Colonic mucosa (tissue), 4 donors: ENCODE data around the gene METTL25B. TPM values are rescaled to one million over a fixed set of nuclear protein-coding genes. Genes with fewer than 3 reads are reported as not detected.

Experiments used
- DNase-seq: peaks from one replicate; pipeline ENCODE4 v3.0.0-alpha.2; 2020
- H3K27ac ChIP-seq: fragments of 200-600 bp; one replicate; pipeline ENCODE4 v1.8.0; 2021
- H3K27me3 ChIP-seq: fragments of 200-600 bp; one replicate; pipeline ENCODE4 v1.8.0; 2021
- H3K36me3 ChIP-seq: fragments of 200-600 bp; one replicate; pipeline ENCODE4 v1.8.0; 2021
- H3K4me1 ChIP-seq: fragments of 200-600 bp; one replicate; pipeline ENCODE4 v1.8.0; 2021; ENCODE audit warnings: mild to moderate bottlenecking
- H3K4me3 ChIP-seq: fragments of 200-600 bp; one replicate; pipeline ENCODE4 v1.8.0; 2021
- H3K9ac ChIP-seq, 2 donors: one replicate each; pipeline ENCODE4 v1.7.0; 2013; ENCODE audit warnings: control low read depth in 2 of 2, low read depth in 2 of 2, low read length in 2 of 2
- H3K9me3 ChIP-seq: fragments of 200-600 bp; one replicate; pipeline ENCODE4 v1.8.0; 2021
- intact Hi-C: fragments of 100-400 bp; cut with DNase I; formaldehyde crosslinking; loops from one replicate; pipeline ENCODE4 v1.14.1; 2022
- total RNA-seq, 2 donors: library from RNA; stranded (reverse); fragmentation: NEBNext Ultra II Directional in 1 of 2; extraction: Animal tissue kit (Norgen Biotek cat#: 25700) in 1 of 2; gene quantifications; one replicate each; pipeline ENCODE4 v1.2.1, GENCODE V29; 2021
- TF ChIP-seq, protein P1 (sequence below): fragments of 200-600 bp; IDR thresholded peaks from one replicate; pipeline ENCODE4 v1.8.0; 2022; ENCODE audit warnings: antibody characterized with exemption, mild to moderate bottlenecking
- donor health status: healthy.
- donor health status: DM: no; HTN: no; CAD: no.
- donor health status: DM: no; HTN: no; CAD: no.

The METTL25B gene
- total RNA-seq, 2 donors from 2014 or later: 31.3 to 51.9 TPM

DNA sequence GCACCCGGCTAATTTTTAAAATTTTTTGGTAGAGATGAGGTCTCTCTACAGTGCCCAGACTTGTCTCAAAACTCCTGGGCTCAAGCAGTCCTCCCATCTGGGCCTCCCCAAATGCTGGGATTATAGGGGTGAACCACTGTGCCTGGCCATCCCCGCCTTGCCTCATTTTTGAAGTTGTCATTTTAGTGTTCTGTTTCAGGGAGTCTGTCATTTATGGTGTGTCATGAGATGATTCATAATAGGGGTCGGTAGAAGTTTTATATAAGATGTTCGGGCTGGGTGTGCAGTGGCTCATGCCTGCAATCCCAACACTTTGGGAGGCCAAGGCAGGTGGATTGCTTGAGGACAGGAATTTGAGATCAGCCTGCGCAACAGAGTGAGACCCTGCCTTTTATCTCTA lies 47.5 kb downstream of the METTL25B start:
- peaks cover 3% of the 10 kb centered on the region for H3K36me3 ChIP-seq
- H3K9ac ChIP-seq: no peak overlapping the region
- intact Hi-C loops: no loop called here
- no peaks in the 10 kb centered on the region for H3K4me1 ChIP-seq
- H3K9me3 ChIP-seq: no peaks in the 10 kb centered on the region
- DNase-seq: no peak
- H3K27me3 ChIP-seq: no peaks in the 10 kb centered on the region
- no peak overlapping the region for H3K4me3 ChIP-seq
- TF ChIP-seq, protein P1, sequence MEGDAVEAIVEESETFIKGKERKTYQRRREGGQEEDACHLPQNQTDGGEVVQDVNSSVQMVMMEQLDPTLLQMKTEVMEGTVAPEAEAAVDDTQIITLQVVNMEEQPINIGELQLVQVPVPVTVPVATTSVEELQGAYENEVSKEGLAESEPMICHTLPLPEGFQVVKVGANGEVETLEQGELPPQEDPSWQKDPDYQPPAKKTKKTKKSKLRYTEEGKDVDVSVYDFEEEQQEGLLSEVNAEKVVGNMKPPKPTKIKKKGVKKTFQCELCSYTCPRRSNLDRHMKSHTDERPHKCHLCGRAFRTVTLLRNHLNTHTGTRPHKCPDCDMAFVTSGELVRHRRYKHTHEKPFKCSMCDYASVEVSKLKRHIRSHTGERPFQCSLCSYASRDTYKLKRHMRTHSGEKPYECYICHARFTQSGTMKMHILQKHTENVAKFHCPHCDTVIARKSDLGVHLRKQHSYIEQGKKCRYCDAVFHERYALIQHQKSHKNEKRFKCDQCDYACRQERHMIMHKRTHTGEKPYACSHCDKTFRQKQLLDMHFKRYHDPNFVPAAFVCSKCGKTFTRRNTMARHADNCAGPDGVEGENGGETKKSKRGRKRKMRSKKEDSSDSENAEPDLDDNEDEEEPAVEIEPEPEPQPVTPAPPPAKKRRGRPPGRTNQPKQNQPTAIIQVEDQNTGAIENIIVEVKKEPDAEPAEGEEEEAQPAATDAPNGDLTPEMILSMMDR: no peak
- no peak overlapping the region for H3K27ac ChIP-seq

DNA sequence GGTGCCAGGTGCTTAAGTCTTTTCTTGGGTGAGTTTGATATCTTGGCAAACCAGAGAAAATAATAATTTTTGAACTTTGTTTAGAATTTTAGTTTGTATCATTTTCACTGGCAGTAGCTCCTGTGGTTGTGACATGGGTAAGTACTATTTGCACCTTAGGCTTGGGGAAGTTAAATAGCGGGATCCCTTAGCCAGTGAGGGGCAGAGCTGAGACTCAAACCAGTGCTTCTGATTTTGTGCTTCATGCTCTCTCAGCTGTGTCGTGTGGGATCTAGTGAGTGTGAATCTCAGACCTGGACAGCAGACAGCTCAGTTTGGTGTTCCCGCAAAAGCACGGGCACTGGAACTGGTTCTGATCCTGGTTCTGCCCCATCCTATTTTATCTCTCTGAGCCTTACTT lies 48.7 kb downstream of the METTL25B start:
- DNase-seq: no peak
- TF ChIP-seq, protein P1: no peak
- Histone ChIP-seq H3K4me1 (no peaks in the 10 kb centered on the region), H3K36me3 (no peaks in the 10 kb centered on the region), H3K9ac (no peak overlapping the region), H3K9me3 (no peaks in the 10 kb centered on the region), H3K4me3 (no peak overlapping the region), H3K27ac (no peak overlapping the region), H3K27me3 (no peaks in the 10 kb centered on the region)
- intact Hi-C loops: no loop called here

- intact Hi-C loops: no loop called here
- H3K4me1 ChIP-seq: no peaks in the 10 kb centered on the region
Measured at GRCh38 chr1:156777573-156777972, 49.3 kb downstream of the METTL25B start.

GRCh38 chr1:156781585-156782186 lies 53.4 kb downstream of the METTL25B start:
- H3K4me3 ChIP-seq: no peak overlapping the region
- H3K36me3 ChIP-seq: no peaks in the 10 kb centered on the region
- H3K27me3 ChIP-seq: no peaks in the 10 kb centered on the region
- no peak for DNase-seq
- H3K9ac ChIP-seq: no peak overlapping the region
- no peak overlapping the region for H3K27ac ChIP-seq
- H3K4me1 ChIP-seq: no peaks in the 10 kb centered on the region
- no peaks in the 10 kb centered on the region for H3K9me3 ChIP-seq
- TF ChIP-seq, protein P1: no peak
- intact Hi-C loops: no loop called here

More at GRCh38 chr1:156777573-156777972, 49.3 kb downstream of the METTL25B start:
- no peak overlapping the region for H3K9ac ChIP-seq
- no peak overlapping the region for H3K4me3 ChIP-seq
- TF ChIP-seq, protein P1: no peak
- H3K36me3 ChIP-seq: no peaks in the 10 kb centered on the region
- no peaks in the 10 kb centered on the region for H3K27me3 ChIP-seq
- no peaks in the 10 kb centered on the region for H3K9me3 ChIP-seq
- H3K27ac ChIP-seq: no peak overlapping the region
- DNase-seq: no peak

- Histone ChIP-seq H3K9me3 (no peaks in the 10 kb centered on the region), H3K27me3 (no peaks in the 10 kb centered on the region), H3K4me3 (no peak overlapping the region), H3K36me3 (no peaks in the 10 kb centered on the region), H3K4me1 (no peaks in the 10 kb centered on the region), H3K9ac (no peak overlapping the region), H3K27ac (no peak overlapping the region)
- TF ChIP-seq, protein P1: no peak
- intact Hi-C loops: no loop called here
- no peak for DNase-seq
Measured at GRCh38 chr1:156785458-156785857, 57.2 kb downstream of the METTL25B start.

Other genes with a start within 250 kb of the METTL25B start
- gene MEF2D, start 227.7 kb upstream of the METTL25B start, total RNA-seq: 10 to 100 TPM; 32.3 to 49.9 TPM
- 10 to 100 TPM; 13.6 to 57.9 TPM for gene IQGAP3, start 155.9 kb upstream of the METTL25B start, total RNA-seq
- gene TTC24, start 148.7 kb upstream of the METTL25B start, total RNA-seq: not detected
- gene NAXE, start 136.7 kb upstream of the METTL25B start, total RNA-seq: 10 to 100 TPM; 68.4 to 99.8 TPM
- gene GPATCH4, start 127.0 kb upstream of the METTL25B start, total RNA-seq: 10 to 100 TPM; 12.3 to 31.3 TPM
- gene HAPLN2, start 109.1 kb upstream of the METTL25B start, total RNA-seq: under 1 TPM in 1 of 2 donors, not detected in 1; 0.96 TPM
- under 1 TPM in 1 of 2 donors, not detected in 1; 0.37 TPM for gene BCAN, start 86.4 kb upstream of the METTL25B start, total RNA-seq
- 1 to 10 TPM; 5.3 to 8.1 TPM for gene NES, start 51.1 kb upstream of the METTL25B start, total RNA-seq
- gene CRABP2, start 22.9 kb upstream of the METTL25B start, total RNA-seq: 1 to 10 TPM; 1.2 to 1.4 TPM
- gene ISG20L2, start 297 bp downstream of the METTL25B start, total RNA-seq: 10 to 100 TPM; 23.4 to 30.0 TPM
- 10 to 100 TPM; 39.1 to 86.7 TPM for gene MRPL24, start 12.6 kb downstream of the METTL25B start, total RNA-seq
- gene HDGF, start 23.2 kb downstream of the METTL25B start, total RNA-seq: 100 to 1,000 TPM; 215 to 438 TPM
- 10 to 100 TPM; 57.1 to 58.7 TPM for gene PRCC, start 39.1 kb downstream of the METTL25B start, total RNA-seq
- 1 to 10 TPM; 1.9 to 3.1 TPM for gene SH2D2A, start 88.4 kb downstream of the METTL25B start, total RNA-seq
- gene INSRR, start 130.6 kb downstream of the METTL25B start, total RNA-seq: not detected
- gene NTRK1, start 132.4 kb downstream of the METTL25B start, total RNA-seq: 1 to 10 TPM in 1 of 2 donors, under 1 TPM in 1; 0.56 to 1.1 TPM
- 1 to 10 TPM; 2.5 to 3.5 TPM for gene PEAR1, start 165.2 kb downstream of the METTL25B start, total RNA-seq
- not detected for gene LRRC71, start 192.2 kb downstream of the METTL25B start, total RNA-seq